CD4-positive, alpha-beta T cell treated with Interleukin-2 at 100 ng/mL for 4 hours (primary cell): Measurements from ENCODE around the gene PANX1.
"Not testable (repeated sequence)": the region's sequence is repeated elsewhere in the genome, so short reads cannot be mapped to it uniquely, and the experiment has no call there.

Experiments
- DNase-seq: peaks from one replicate; pipeline ENCODE4 v3.0.0-alpha.2; 2020; ENCODE audit warnings: low spot score

The PANX1 gene

GRCh38 chr11:94150056-94150455 is 21.4 kb downstream of the PANX1 start:
- no peak for DNase-seq

GRCh38 chr11:94150704-94151685 is 22.4 kb downstream of the PANX1 start:
- DNase-seq, result no peak

GRCh38 chr11:94151903-94152677 is 23.4 kb downstream of the PANX1 start:
- peak; percentile 15 for DNase-seq

- no peak for DNase-seq
Measured at GRCh38 chr11:94152678-94153065, 24.0 kb downstream of the PANX1 start.

GRCh38 chr11:94153320-94153719 is 24.7 kb downstream of the PANX1 start:
- DNase-seq, result no peak

- DNase-seq, result no peak
Measured at GRCh38 chr11:94154095-94154856, 25.6 kb downstream of the PANX1 start.

- DNase-seq, result not testable (repeated sequence)
Measured at GRCh38 chr11:94157339-94157738, 28.7 kb downstream of the PANX1 start.

DNA sequence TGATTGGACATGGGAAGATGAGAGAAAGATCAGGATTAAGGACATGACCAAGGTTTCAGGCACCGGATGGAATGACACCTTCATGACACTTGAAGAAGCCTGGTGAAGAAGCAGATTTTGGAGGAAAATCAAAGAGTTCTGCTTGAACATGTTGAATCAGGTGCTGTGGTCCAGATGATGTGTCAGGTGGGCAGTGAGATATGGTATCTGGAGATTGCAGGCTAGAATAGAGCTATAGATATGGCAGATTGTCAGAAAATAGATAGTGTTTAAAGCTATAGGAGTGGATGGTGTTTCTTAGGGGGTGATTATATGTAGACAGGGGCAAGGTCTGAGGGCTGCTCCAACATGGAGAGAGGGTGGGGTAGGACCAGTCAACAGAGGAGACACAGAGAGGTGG is 40.2 kb downstream of the PANX1 start:
- DNase-seq, result no peak

GRCh38 chr11:94169516-94169915 is 40.9 kb downstream of the PANX1 start:
- DNase-seq, result no peak

DNA sequence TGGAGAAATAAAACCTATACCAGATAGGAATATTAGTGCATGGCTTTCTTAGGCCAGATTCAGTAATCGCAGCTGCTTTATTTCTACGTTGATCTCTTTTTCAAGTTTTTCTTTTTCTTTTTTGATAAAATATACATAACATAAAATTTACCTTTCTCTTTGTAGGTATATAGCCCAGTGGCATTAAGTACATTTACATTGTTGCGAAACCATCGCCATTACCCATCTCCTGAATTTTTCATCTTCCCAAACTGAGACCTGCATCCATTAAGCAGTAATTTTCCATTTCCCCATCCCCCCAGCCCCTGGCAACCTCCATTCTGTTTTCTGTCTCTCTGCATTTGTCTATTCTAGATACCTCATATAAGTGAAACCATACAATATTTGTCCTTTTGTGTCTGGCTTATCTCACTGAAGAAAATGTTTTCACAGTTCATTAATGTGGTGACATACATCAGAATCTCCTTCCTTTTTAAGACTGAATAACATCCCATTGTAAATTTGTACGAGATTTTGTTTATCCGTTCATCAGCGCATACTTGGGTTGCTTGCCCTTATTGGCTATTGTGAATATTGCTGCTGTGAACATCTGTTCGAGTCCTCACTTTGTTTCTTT is 41.4 kb downstream of the PANX1 start:
- DNase-seq, result no peak

DNA sequence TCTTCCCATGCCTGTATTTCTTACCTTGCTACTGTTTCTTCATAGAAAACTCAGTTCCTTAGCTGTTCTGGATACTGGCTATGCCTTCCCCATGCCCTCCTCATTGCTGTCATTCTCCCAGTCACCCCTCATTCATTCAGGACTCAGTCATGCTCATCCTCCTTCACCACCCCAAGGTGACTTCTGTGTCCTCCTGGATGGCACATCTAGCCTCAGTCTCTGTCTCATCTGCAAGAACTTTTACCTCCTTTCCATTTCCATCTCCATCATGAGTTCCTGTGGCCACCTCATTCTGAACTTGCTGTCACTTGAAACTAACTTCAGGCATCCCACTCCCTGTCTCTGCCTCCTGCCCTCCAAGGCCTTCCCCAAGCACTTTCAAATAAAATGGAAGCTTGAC is 42.3 kb downstream of the PANX1 start:
- DNase-seq, result no peak

DNA sequence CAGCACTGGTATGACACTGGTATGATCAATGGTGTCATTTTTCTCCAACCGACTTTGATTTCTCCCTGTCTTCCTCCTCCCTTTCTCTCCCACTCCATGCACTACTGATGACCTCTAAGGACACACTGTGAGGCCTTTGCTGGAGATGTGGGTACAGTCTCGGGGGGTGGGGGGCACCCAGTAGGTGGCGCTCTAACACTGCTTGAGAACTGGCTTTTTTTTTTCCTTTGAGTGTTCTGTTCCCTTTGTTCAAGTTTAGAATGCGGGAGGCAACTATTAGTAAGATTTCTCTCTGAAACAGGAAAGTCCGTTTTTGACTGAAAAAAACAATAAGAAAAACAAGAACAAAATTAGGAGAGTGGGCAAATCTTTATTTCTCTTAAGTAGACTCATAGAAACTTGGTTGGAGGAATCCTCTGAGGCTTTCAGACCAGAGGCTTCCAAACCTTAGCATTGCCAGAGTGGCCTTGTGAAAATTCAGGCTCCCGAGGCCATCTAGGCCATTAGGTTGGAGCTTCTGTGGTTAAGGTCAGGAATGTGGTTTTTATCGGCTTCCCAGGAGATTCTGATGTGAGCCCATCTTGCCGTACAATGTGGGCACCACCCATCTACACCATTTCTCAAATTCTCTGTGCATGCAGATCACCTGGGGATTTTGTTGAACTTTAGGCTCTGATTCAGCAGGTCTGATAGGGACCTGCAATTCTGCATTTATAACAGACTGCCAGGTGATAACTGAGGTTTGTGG is 43.2 kb downstream of the PANX1 start:
- DNase-seq, result peak; percentile 18

DNA sequence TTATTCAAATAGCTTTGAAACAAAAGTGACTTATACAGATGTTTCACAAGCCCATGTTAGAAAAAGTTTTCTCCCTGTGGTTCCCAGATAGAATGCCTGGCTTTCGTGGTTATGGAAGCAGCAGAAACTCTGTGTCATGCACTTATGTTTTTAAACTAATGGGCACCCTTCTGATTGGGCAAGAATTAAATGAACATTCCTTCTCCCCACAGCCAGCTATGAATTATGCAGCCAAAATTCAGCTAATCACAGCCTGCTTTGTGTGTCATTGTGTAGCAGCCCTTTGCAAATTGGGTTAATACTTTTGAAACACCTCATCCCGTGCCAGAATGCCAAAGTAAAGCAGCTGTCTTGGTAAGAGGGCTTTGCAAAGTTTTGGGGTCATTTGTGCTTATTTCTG is 46.9 kb downstream of the PANX1 start:
- DNase-seq, result no peak

DNA sequence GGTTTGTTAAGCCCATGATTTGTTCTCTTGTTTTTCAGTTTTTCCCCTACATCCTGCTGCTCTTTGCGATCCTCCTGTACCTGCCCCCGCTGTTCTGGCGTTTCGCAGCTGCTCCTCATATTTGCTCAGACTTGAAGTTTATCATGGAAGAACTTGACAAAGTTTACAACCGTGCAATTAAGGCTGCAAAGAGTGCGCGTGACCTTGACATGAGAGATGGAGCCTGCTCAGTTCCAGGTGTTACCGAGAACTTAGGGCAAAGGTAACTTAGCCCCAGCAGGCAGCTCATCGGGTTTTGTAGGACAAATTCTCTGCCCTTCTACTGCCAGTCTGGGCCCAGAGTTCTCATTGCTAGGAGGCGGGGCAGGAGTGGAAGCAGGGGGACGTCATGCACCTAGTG is 49.7 kb downstream of the PANX1 start:
- no peak for DNase-seq

GRCh38 chr11:94179696-94180095 is 51.1 kb downstream of the PANX1 start:
- no peak for DNase-seq

DNA sequence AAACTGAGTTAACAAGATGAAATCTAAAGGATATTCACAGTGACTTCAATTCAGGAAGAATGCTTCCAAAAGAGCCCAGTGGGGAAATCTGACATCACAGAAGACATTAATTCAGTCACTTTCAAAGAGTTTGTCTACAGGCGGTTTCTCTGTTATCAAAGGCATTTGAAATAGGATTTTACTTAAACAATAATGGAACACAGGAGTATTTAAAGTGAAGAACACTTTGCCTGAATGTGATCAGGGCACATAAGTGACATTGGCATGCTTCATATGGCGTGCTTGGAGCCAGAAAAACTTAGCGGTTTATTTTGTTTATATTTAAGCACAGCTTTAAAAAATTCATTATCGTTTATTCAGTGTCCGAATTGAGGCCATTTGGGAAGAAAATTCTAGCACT is 52.9 kb downstream of the PANX1 start:
- no peak for DNase-seq

DNA sequence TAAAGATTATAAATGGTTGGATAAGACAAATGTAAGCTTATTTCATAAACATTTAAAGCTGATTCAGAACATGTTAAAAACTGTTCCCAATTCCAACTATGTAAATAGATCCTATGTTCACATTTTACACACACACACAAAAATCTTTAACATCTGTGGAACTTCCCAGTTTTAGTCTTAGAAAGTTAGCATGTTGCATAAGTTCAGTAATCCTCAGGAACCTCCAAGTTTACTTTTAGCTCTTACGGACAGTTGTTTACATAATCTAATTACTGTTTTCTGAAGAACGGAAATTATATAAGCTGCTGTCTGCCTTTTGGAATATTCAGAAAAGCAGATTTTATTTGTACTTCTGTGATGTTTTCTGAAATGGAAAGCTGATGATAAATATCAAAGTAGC is 53.3 kb downstream of the PANX1 start:
- DNase-seq, result no peak

DNA sequence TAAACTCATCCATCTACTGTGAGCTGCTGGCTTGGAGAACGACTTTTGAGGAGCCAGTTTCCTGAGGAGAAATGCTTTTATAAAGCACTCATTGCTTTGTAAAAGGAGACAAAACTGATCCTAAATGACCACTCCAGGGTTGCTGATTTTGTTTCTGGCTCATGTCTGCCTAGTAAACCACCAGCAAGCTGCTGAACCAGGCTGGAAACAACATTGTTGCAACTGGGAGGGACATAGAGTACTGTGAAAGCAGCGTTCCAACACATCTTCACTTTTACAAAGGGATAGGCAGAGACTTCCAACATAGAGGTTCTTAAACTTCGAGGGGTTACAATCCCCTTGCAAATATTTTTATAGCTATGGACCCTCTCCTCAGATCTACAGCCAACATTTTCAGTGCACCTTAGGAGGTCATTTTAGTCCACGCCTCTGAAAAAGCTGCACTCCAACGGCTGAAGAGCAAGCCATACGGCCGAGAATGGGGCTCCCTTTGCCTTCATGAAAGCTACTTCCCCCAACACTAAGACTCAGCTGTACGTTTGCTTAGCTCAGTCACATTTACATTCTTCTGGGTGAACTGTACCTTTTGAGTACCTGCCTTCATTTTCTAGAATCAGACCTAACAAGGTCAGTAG is 54.7 kb downstream of the PANX1 start:
- DNase-seq, result no peak

GRCh38 chr11:94183886-94184264 is 55.2 kb downstream of the PANX1 start:
- DNase-seq, result peak; percentile 18

DNA sequence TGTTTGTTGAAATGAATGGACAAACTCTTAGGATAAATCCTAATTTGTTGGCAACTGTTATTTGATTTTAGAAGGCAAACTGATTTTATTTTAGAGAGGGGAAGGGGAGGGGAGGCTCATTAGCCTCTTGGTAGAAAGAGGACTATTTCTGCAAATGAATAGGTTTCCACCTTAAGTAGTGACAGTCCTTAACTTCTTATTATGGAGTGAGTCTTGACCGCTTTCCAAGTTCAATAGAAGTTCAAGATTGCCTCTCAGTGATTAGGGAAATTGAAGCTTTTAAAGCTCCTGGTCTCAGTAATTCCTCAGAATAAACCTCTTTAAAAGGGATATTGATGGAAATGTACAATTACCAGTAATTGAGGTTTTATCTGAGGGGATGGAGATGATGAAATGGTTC is 55.7 kb downstream of the PANX1 start:
- DNase-seq, result no peak

DNA sequence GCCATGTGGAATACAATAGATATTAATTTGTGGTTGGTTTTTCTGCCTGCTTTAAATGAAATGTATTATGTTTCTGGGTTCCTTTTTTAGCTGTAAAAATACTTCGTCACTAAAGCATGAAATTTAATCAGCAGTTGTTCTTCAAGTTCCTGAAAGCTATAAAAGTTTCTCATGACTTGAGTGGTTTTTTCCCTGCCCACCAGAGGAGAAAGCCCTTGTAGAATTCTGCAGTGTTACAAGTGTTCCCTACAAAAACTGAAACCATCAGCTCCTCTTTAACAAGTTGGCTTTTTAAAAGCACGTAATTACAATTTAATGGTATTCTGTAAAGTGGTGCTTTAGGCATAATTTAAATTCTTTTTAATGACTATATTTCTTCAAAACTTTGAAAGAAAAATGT is 56.2 kb downstream of the PANX1 start:
- no peak for DNase-seq
